Stomach (tissue), 9 donors: ENCODE data around the gene USP40. TPM values are rescaled to one million over a fixed set of nuclear protein-coding genes. Genes with fewer than 3 reads are reported as not detected.
A peak's percentile ranks its signal among the peaks of the same experiment; 100 is the strongest.

Experiments used
- DNase-seq, 2 donors: peaks; one replicate each; pipeline versions ENCODE4 v3.0.0 to v3.0.0-alpha.2; 2013 to 2019
- H3K27ac ChIP-seq, 5 donors: fragments of 200-600 bp in 4 of 5; sonication (generic) in 4 of 5; one replicate each; pipeline ENCODE4 v1.5.1; 2013 to 2019; ENCODE audit warnings: mild to moderate bottlenecking in 1 of 5, moderate library complexity in 1 of 5
- H3K27me3 ChIP-seq, 3 donors: fragments of 200-600 bp; sonication (generic); one replicate each; pipeline ENCODE4 v1.5.1; 2017 to 2019; ENCODE audit warnings: mixed run types in 1 of 3
- H3K36me3 ChIP-seq, 4 donors: fragments of 200-600 bp; sonication (generic); 1 replicate in 3 of 4; 2 replicates in 1 of 4; pipeline ENCODE4 v1.5.1; 2016 to 2019
- H3K4me1 ChIP-seq, 4 donors: fragments of 200-600 bp; sonication (generic); one replicate each; pipeline ENCODE4 v1.5.1; 2016 to 2019
- H3K4me3 ChIP-seq, 4 donors: fragments of 200-600 bp; sonication (generic) in 3 of 4; one replicate each; pipeline ENCODE4 v1.5.1; 2016 to 2019; ENCODE audit warnings: mild to moderate bottlenecking in 1 of 4
- H3K9me3 ChIP-seq, 4 donors: fragments of 200-600 bp; sonication (generic); one replicate each; pipeline ENCODE4 v1.5.1; 2016 to 2019
- EP300 ChIP-seq: sonication (generic); formaldehyde crosslinking; IDR thresholded peaks from one replicate; pipeline ENCODE4 v1.6.1; 2017; ENCODE audit warnings: antibody characterized with exemption
- POLR2A ChIP-seq, 4 donors: fragments of 450-650 bp; IDR thresholded peaks; one replicate each; pipeline ENCODE4 v1.6.1; 2016; ENCODE audit warnings: antibody characterized with exemption in 4 of 4, control low read depth in 2 of 4, mild to moderate bottlenecking in 1 of 4, moderate library complexity in 1 of 4
- POLR2AphosphoS5 ChIP-seq, 3 donors: sonication (generic); formaldehyde crosslinking; IDR thresholded peaks; one replicate each; pipeline ENCODE4 v1.6.1; 2016; ENCODE audit warnings: antibody characterized with exemption in 3 of 3
- WGBS, 5 donors: extraction: QIAGEN DNeasy Blood & Tissue Kit in 3 of 5; methylation state at CpG; one replicate each; pipeline versions ENCODE4 v1.1.5 to v1.1.7; 2013 to 2018; 5-methylcytosine and 5-hydroxymethylcytosine counted together
- intact Hi-C: fragments of 100-400 bp; cut with DNase I; formaldehyde crosslinking; loops from one replicate; pipeline ENCODE4 v1.15.1; 2023; ENCODE audit warnings: low total_unique reads
- polyA plus RNA-seq, 3 donors: library from polyadenylated mRNA; stranded (reverse); fragments of 200-250 nt; gene quantifications; one replicate each; pipeline ENCODE4 v1.2.3, GENCODE V29; 2013
- total RNA-seq, 5 donors: library from RNA; depleted of rRNA; stranded (reverse); fragments of >200 nt; gene quantifications; one replicate each; pipeline versions ENCODE4 v1.1.0 to v1.2.3, GENCODE V29; 2014 to 2016
- TF ChIP-seq, protein P1 (sequence below), 7 experiments: fragments of 450-650 bp in 4 of 7; fragments of 200-600 bp in 3 of 7; sonication (generic) in 3 of 7; IDR thresholded peaks; one replicate each; pipeline ENCODE4 v1.5.1; 2016 to 2019; ENCODE audit warnings: antibody characterized with exemption in 7 of 7, control low read depth in 2 of 7, mild to moderate bottlenecking in 1 of 7
- donor health status: healthy with polysubstance abuse.
- donor health status: Bipolar disorder and iron deficiency.
- donor health status: healthy.

The USP40 gene
- total and polyA plus RNA-seq, 8 donors = 14.5 to 186 (median 31.3) TPM

DNA sequence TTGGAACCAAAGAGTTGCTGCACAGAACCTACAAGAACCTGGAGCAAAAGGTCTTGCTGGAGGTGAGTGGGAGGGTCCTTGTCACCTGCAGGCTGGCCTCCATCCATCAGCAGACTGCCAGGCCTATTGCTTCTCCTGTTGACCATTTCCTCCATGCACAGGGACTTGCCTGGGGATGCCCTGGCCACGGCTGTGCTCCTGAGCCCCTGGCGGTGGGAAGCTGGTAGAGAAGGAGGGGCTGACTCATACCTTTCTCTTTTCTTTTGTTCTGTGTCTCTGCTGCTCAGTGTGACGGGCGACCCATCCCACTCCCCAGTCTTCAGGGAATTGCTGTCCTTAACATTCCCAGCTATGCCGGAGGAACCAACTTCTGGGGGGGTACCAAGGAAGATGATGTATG is 109.6 kb downstream of the USP40 start:
- Histone ChIP-seq H3K9me3 (no peaks in the 10 kb centered on the region), H3K4me1 (peaks cover 9 to 37% (median 20%) of the 10 kb centered on the region in 4 donors), H3K36me3 (peaks cover 90 to 100% (median 100%) of the 10 kb centered on the region in 4 donors), H3K27ac (peak overlapping the region in 2 of 5 donors; percentile 7 to 17), H3K4me3 (no peak overlapping the region), H3K27me3 (no peaks in the 10 kb centered on the region)
- 87 to 95% (median 91%) methylated on average over 5 of the region's 5 CpGs for WGBS, 5 donors
- intact Hi-C loops = no loop called here
- DNase-seq = no peak
- TF ChIP-seq, protein P1, sequence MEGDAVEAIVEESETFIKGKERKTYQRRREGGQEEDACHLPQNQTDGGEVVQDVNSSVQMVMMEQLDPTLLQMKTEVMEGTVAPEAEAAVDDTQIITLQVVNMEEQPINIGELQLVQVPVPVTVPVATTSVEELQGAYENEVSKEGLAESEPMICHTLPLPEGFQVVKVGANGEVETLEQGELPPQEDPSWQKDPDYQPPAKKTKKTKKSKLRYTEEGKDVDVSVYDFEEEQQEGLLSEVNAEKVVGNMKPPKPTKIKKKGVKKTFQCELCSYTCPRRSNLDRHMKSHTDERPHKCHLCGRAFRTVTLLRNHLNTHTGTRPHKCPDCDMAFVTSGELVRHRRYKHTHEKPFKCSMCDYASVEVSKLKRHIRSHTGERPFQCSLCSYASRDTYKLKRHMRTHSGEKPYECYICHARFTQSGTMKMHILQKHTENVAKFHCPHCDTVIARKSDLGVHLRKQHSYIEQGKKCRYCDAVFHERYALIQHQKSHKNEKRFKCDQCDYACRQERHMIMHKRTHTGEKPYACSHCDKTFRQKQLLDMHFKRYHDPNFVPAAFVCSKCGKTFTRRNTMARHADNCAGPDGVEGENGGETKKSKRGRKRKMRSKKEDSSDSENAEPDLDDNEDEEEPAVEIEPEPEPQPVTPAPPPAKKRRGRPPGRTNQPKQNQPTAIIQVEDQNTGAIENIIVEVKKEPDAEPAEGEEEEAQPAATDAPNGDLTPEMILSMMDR (IDR thresholded peaks at IDR 0.05) = no peak
- TF ChIP-seq EP300 (no peak), POLR2AphosphoS5 (IDR thresholded peaks at IDR 0.05) (no peak), POLR2A (IDR thresholded peaks at IDR 0.05) (no peak)

DNA sequence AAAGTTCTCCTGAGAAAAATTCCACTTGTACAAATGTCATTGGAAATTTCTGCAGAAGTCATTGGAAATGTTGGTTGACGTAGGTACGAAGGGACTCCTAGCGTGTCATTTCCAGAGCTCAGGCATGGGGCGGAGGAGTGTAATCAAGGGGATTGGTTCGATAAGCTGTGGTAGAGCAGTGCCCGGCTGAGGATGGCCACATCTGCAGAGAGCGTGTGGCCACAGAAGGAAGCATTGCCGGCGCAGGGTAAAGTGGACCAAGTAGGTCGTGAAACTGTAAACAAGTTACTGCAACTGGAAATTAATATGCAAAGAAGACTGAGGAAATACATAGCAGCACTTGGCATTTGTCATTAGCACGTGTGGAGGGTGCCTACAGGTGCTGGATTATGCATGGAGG is 110.5 kb downstream of the USP40 start:
- 61 to 86% (median 72%) methylated on average over 11 of the region's 11 CpGs for WGBS, 5 donors
- peaks cover 90 to 100% (median 100%) of the 10 kb centered on the region in 4 donors for H3K36me3 ChIP-seq
- peak overlapping the region in 3 of 5 donors; percentile 7 to 20 (median 17) for H3K27ac ChIP-seq
- TF ChIP-seq POLR2AphosphoS5 (IDR thresholded peaks at IDR 0.05) = no peak
- TF ChIP-seq EP300 = no peak
- TF ChIP-seq, protein P1 (IDR thresholded peaks at IDR 0.05) = no peak
- no peak for TF ChIP-seq POLR2A (IDR thresholded peaks at IDR 0.05)
- H3K4me3 ChIP-seq = no peak overlapping the region
- H3K4me1 ChIP-seq = peaks cover 3 to 29% (median 11%) of the 10 kb centered on the region in 4 donors
- no peaks in the 10 kb centered on the region for H3K9me3 ChIP-seq
- intact Hi-C loops = no loop called here
- H3K27me3 ChIP-seq = no peaks in the 10 kb centered on the region
- DNase-seq = no peak

DNA sequence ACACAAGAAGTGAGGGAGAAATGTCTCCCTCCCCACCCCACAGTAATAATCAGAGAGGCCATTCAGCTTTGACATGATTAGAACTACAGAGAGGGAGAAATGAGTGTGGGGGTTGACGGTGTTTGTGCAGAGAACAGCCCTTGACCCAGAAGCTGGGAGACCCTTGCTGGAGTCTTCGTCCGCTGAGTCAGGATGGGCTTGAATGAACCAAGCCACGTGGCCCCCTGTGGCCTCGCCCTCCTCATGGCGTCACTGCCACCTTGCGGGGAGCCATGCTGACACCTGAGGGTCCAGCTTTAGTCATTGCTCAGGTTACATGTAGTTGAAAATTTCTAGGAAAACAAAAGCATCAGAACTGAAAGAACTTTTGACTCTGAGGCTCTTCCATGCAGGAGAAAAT is 111.1 kb downstream of the USP40 start:
- H3K27ac ChIP-seq = peak overlapping the region in 1 of 5 donors; percentile 17
- H3K4me1 ChIP-seq = peaks cover 0 to 27% (median 8%) of the 10 kb centered on the region in 4 donors
- WGBS, 5 donors = 88 to 94% (median 90%) methylated on average over 7 of the region's 7 CpGs
- H3K27me3 ChIP-seq = no peaks in the 10 kb centered on the region
- intact Hi-C loops = no loop called here
- TF ChIP-seq, protein P1 (IDR thresholded peaks at IDR 0.05) = no peak
- TF ChIP-seq POLR2A (IDR thresholded peaks at IDR 0.05) (no peak), POLR2AphosphoS5 (IDR thresholded peaks at IDR 0.05) (no peak), EP300 (no peak)
- H3K4me3 ChIP-seq = no peak overlapping the region
- no peak for DNase-seq
- H3K9me3 ChIP-seq = no peaks in the 10 kb centered on the region
- peaks cover 91 to 100% (median 100%) of the 10 kb centered on the region in 4 donors for H3K36me3 ChIP-seq

DNA sequence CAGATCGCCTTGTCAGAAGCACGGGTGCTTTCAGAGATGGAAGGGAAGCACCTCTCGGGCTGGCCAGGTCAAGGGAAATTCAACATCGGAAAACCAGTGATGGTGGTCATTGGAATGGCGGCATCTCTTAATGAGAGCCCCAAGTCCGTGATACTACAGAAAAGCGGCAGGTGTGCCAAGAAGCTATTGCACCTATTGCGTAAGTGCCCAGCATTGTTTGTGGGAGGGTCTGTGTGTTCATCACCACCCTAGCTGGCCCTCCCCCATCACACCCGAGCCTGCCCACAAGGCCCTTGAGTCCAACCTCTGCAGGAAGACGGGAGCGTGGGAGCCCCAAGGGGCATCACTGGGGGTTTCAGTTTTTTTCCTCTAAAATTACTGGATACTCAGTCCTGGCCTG is 111.6 kb downstream of the USP40 start:
- Histone ChIP-seq H3K36me3 (peaks cover 94 to 100% (median 100%) of the 10 kb centered on the region in 4 donors), H3K27ac (no peak overlapping the region), H3K27me3 (no peaks in the 10 kb centered on the region), H3K4me3 (no peak overlapping the region), H3K4me1 (peaks cover 0 to 23% (median 3%) of the 10 kb centered on the region in 4 donors), H3K9me3 (no peaks in the 10 kb centered on the region)
- TF ChIP-seq EP300 (no peak), POLR2AphosphoS5 (IDR thresholded peaks at IDR 0.05) (no peak), POLR2A (IDR thresholded peaks at IDR 0.05) (no peak)
- TF ChIP-seq, protein P1 (IDR thresholded peaks at IDR 0.05) = no peak
- no peak for DNase-seq
- WGBS, 5 donors = 80 to 87% (median 83%) methylated on average over 10 to 11 of the region's 11 CpGs
- intact Hi-C loops = no loop called here
